ENCODE data around the gene PRKAG2.

PRKAG2 gene

DNA sequence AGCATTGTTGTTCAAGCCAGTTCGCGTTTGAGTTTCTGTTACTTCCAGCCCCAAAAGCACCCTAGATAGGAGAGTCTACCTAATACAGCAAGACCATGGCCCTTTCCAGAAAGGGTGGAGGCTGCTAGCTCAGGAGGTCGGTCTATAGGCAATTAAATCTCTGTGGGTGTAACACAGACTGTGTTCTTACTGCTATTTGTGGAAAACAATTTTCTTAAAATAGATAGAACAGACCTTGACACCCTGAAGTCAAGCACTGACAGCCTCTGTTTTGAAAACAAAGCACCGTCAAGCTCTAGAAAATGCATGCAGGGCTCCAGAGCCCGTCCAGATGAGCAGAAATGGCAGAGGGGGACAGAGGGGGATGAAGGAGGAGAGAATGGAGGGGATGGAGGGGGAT, 156.6 kb downstream of the PRKAG2 start:
- no peak for DNase-seq

- no peak for DNase-seq
These were observed 157.0 kb downstream of the PRKAG2 start for GRCh38 chr7:151719897-151720242.

DNA sequence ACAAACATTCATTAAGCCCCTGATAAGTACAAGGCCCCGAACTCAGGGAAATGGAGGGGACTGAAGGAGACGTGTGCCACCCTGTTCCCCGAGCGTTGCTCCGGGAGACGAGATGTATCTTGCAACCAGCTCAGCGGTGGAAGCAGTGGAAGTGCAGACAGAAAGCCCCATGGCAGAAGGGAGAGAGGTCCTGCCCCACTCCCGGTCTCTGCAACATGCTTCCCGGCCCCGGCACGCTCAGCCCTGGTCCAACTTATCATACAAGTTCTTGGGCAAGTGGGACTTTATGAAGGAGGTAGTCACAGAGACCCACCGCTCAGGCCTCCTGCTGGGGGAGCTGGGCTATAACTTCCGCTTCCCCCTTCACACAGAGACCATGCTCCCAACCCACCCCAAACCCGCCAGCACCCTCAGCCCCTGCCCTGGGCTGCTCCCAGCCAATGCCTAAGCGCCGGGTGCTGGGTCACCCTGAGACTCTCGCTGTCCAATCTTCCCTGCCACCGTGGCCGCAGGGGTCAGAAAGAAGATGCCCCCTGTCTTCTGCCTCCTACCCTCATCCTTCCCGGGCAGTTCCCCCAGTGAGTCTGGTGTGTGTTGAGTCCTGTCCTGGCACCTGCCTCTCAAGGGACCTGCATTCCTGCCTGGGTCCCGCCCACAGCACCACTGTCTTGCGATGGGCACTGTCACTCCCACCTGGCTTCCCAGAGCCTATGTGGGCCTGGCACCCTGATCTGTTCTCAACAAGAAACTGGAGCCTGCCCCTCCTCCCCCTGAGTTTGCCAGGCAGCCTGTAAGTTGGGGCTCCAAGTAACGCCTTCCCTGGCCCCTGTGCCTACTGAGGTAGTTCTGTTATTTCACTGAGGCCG, 157.7 kb downstream of the PRKAG2 start:
- no peak for DNase-seq

- DNase-seq, result no peak
These were observed 159.0 kb downstream of the PRKAG2 start for GRCh38 chr7:151717918-151718317.

GRCh38 chr7:151717415-151717814, 159.5 kb downstream of the PRKAG2 start:
- no peak for DNase-seq

DNA sequence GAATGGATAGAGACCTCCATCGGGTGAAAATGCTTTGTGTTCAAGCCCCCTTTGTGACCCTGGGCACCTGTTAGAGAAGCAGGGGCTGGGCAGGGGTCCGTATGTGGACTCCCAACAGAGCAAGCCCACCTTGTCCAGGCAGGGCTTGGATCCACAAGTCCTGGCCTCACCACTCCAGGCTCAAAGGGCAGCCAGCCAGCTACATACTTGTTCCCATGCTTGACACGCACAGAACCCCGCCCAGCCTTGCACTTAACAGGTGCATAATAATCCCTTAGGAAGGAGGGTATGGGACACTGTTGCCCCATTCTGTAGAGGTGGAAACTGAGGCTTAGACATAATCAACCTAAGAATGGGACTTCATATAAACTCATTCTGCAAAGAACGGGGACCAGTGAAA, 160.6 kb downstream of the PRKAG2 start:
- no peak for DNase-seq

GRCh38 chr7:151715666-151716315, 161.1 kb downstream of the PRKAG2 start:
- no peak for DNase-seq

- no peak for DNase-seq
These were observed 162.7 kb downstream of the PRKAG2 start for GRCh38 chr7:151714201-151714600.

- no peak for DNase-seq
These were observed 164.1 kb downstream of the PRKAG2 start for GRCh38 chr7:151712810-151713125.

DNA sequence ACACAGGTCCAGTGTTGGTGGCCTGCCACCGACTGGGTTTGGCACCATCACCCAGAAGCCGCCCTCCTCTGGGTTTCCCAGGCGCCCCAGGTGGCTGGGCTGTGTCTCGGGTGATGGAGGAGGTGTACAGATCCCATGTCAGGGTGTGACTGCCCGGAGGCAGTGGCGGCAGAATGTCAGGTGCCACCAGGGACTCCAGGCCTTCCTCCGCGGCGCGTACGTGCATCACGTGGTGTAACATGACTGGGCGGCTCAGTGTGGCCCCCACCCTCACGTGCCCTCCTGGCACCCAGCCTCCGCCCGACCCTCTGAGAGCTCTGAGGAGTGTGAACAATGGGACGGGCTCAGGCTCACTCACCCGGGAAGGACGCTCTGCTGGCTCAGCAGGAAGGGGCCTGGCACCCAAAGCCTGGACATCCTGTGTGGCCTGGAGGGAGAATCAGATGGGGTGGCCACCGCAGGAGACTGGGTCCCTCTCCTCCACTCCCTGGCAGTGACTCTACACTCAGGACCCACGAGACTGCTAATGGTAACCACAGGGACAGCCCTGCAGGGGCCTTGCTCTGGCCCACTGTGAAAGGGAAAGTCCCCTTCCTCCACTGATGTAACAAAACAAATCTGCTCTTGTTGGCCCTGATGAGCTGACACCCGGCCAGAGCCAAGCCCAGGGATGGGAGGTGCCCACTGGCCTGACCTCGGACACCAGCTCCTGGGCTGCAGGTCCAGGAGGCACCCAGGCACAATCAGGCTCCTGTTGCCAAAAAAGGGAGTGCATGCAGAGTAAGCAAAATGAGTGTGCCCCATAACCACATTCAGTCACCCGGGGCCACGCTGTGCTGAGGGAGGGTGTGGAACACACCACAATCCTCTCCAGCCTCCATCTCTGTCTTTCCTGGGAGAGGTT, 164.8 kb downstream of the PRKAG2 start:
- no peak for DNase-seq

DNA sequence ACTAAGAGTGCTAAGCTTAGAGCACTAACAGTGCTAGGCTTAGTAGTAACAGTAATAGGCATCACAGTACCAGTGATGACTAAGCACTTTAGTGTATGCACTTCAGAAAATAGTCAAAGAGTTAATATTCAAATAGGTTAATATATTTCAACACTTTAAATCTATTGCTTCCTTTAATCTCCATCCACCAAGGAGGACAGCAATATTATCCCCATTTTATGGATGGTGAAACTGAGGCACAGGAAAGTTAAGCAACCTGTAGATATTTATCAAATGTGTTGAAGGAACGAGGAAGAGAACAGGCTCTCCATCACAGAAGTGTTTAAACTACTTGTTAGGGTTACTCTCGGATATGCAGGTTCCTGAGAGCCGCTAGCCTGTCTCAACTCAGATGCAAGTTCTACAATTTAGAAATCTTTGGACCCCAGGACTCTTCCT, 165.5 kb downstream of the PRKAG2 start:
- no peak for DNase-seq

DNA sequence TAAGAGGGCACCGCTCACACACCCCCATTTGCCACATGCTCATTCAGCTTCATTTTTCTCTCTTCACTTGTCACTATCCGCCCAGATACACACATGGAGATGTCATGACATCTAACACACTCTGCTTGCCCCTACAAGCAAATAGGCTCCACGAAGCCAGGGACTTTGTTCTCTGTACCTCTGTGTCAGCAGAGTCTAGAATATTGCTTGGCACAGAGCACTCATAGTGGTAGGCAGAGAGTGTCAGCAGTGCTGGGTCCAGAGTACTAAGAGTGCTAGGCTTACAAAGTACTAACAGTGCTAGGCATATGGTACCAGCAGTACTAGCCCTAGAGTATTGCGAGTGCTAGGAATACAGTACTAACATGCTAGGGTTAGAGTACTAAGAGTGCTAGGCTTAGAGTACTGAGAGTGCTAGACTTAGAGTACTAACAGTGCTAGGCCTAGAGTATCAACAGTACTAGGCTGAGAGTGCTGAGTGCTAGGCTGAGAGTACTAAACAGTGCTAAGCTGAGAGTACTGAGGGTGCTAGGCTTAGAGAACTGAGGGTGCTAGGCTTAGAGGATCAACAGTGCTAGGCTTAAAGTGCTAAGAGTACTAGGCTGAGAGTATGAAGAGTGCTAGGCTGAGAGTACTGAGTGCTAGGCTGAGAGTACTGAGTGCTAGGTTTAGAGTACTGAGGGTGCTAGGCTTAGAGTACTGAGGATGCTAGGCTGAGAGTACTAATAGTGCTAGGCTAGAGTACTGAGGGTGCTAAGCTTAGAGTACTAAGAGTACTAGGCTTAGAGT, 166.1 kb downstream of the PRKAG2 start:
- no peak for DNase-seq

GRCh38 chr7:151710121-151710640, 166.7 kb downstream of the PRKAG2 start:
- no peak for DNase-seq

DNA sequence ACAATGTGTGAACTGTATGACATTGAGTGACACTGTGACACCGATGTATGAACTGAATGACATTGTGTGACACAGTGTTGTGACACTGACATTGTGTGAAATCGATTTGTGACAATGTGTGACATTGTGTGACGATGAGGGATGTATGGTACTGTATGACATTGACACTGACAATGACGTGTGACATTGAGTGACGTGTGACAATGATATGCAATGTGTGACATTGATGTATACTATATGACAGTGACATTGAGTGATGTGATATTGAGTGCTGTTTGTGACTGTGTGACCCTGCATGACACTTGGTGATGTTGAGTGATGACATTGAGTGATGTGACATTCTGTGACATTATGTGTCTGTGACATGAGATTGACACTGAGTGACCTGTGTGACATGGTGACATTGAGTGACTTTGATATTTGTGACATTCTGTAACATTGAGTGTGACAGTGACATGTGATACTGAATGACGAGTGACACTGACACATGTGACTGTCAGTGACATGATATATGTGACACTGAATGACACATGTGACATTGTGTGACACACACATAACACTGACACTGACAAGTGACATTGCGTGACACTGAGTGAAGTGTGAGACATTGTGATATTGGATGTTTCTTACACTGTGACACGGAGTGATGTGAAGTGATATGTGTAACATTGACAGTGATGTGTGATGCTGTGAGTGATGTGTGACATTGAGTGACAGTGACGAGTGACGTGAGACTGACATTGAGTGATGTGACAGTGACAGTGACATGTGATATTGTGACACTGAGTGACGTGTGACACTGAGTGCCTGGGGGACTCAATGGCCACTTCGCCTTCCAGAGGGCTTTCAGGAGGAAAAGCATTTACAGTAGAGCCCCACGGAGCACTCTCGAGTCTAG, 167.5 kb downstream of the PRKAG2 start:
- DNase-seq, result no peak

DNA sequence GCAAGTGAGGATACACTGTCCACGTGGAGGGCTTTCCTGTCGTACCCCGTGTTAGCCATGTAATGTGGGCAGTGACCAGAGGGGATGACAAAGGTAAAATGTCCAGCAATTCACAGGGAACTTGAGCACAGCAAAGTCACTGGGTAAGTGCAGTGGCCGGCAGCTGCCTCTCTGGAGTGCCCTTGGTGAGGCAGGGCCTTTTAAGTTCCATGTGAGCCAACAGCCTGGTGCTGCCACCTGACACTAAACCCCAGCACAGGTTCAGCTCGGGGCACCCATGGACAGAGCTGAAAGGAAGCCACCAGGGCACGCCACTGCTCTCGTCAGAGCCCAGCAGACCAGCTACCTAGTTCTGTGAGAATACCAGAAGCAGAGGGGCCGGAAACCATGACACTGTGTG, 168.3 kb downstream of the PRKAG2 start:
- DNase-seq, result no peak

DNA sequence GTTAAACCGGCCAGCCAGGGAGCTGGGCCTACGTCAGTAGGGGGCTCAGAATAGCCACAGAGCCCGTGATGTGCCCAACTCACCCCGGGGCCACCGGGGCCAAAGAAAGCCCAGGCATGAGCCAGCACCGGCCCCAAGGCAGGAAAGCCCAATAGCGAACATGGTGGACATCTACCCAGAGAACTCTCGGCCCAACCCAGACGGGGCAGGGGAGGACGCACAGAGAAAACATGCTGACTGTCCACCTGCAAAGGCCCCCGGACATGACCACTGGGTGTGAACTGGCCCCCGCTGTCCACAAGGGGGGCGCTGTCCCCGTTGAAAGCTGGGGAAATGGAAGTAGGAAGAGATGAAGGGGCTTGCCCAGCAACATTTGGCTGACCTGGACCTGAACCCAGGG, 169.2 kb downstream of the PRKAG2 start:
- no peak for DNase-seq

GRCh38 chr7:151707105-151707469, 169.8 kb downstream of the PRKAG2 start:
- no peak for DNase-seq

DNA sequence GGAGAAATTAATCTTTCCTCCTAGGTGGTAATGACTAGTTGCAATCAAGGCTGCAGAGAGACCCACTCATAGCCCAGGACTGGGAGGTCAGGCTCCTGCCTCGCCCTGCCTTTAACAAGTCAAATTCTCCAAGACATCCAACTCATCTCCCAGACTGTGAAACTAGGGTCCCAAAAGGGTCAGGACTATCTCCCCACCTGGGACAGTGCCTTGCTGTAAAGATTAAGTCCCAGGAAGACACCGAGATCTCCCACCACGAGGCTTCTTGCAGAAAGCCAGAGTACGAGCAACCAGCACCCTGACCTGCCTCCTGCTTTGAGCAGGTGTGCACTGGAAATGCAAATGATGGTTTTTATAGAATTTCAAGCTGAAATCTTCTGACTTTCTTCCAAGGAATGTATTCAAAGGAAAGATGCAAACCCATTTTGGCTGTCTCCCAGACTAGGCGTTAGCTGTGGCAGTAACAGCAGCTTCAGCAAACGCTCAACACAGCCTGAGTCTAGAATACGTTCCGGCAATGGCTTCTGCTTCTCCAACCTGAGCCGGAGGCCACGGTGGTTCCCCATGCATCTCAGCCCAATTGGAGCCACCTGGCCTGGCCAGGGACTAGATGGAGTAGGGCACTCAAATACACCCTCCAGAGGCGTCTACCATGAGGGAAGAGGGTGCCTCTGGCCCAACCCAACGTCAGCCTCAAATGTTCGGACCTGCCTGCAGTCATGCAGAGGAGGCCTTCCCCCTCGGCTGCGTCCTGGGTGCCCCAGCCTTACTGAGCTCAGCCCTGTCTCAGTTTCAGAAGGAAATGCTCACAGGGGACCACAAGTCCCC, 170.4 kb downstream of the PRKAG2 start:
- no peak for DNase-seq

DNA sequence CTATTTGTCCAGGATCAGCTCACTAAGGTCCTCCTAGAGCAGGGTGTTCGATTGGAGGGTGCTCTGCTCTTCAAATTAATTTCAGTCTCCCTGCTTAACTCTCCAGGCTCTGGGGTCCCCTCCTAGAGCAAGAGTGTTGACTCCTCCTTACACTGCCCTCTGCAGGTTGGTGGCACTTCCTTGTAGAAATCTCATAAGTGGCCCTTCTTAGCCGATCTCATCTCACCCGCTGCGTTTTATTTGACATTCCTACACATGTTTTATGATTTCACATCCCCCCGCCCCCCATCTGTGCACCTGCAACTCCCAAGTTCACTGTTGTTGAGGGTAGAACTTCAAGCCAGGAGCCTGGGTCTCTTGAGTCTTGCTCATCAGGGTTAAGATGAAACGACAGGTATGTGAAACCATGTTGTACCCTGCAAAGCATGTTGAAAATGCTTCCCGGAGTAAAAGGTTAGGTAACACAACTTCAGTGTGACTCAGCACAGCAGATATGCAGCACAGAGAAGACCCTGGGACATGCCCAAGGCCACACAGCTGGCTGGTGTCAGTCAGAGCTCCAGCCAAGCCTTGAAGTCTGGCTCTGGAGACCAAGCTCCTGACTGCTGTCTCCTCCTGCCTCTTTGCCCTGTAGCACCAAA, 171.2 kb downstream of the PRKAG2 start:
- DNase-seq, result no peak
